NCI-H82 (cell line): Measurements from ENCODE around the gene PDZD2.

Experiments
- DNase-seq: peaks from one replicate; lab custom pipeline; 2025; lab: John Stamatoyannopoulos, UW

PDZD2 gene

GRCh38 chr5:32042551-32042961 is 403.6 kb downstream of the PDZD2 start:
- no peak for DNase-seq

- DNase-seq = no peak
Observed at GRCh38 chr5:32043105-32043504, 404.2 kb downstream of the PDZD2 start.

GRCh38 chr5:32044434-32044833 is 405.5 kb downstream of the PDZD2 start:
- no peak for DNase-seq

- no peak for DNase-seq
Observed at GRCh38 chr5:32044939-32045338, 406.0 kb downstream of the PDZD2 start.

GRCh38 chr5:32047056-32047455 is 408.1 kb downstream of the PDZD2 start:
- no peak for DNase-seq

GRCh38 chr5:32051796-32052195 is 412.9 kb downstream of the PDZD2 start:
- no peak for DNase-seq

GRCh38 chr5:32055891-32056866 is 417.2 kb downstream of the PDZD2 start:
- no peak for DNase-seq

GRCh38 chr5:32057187-32058096 is 418.5 kb downstream of the PDZD2 start:
- peak; percentile 26 for DNase-seq

GRCh38 chr5:32058101-32058500 is 419.2 kb downstream of the PDZD2 start:
- DNase-seq = no peak

- no peak for DNase-seq
Observed at GRCh38 chr5:32058997-32059396, 420.1 kb downstream of the PDZD2 start.

GRCh38 chr5:32059761-32060530 is 421.0 kb downstream of the PDZD2 start:
- no peak for DNase-seq

GRCh38 chr5:32061236-32061635 is 422.3 kb downstream of the PDZD2 start:
- no peak for DNase-seq

- DNase-seq = no peak
Observed at GRCh38 chr5:32066448-32066847, 427.5 kb downstream of the PDZD2 start.

- DNase-seq = no peak
Observed at GRCh38 chr5:32067774-32068470, 429.0 kb downstream of the PDZD2 start.

GRCh38 chr5:32068561-32068960 is 429.6 kb downstream of the PDZD2 start:
- DNase-seq = no peak

- no peak for DNase-seq
Observed at GRCh38 chr5:32069396-32069795, 430.5 kb downstream of the PDZD2 start.

GRCh38 chr5:32071351-32071944 is 432.5 kb downstream of the PDZD2 start:
- no peak for DNase-seq

GRCh38 chr5:32072054-32072453 is 433.1 kb downstream of the PDZD2 start:
- DNase-seq = no peak

- DNase-seq = peak; percentile 7
Observed at GRCh38 chr5:32074401-32074800, 435.5 kb downstream of the PDZD2 start.
